ENCODE results near the gene ZNF77. TPM values are rescaled to one million over a fixed set of nuclear protein-coding genes. Genes with fewer than 3 reads are reported as not detected.
"Not testable (repeated sequence)": the region's sequence is repeated elsewhere in the genome, so short reads cannot be mapped to it uniquely, and the experiment has no call there.

The ZNF77 gene
- total RNA-seq, 1 experiment from 2014 or later, result 12.0 TPM

DNA sequence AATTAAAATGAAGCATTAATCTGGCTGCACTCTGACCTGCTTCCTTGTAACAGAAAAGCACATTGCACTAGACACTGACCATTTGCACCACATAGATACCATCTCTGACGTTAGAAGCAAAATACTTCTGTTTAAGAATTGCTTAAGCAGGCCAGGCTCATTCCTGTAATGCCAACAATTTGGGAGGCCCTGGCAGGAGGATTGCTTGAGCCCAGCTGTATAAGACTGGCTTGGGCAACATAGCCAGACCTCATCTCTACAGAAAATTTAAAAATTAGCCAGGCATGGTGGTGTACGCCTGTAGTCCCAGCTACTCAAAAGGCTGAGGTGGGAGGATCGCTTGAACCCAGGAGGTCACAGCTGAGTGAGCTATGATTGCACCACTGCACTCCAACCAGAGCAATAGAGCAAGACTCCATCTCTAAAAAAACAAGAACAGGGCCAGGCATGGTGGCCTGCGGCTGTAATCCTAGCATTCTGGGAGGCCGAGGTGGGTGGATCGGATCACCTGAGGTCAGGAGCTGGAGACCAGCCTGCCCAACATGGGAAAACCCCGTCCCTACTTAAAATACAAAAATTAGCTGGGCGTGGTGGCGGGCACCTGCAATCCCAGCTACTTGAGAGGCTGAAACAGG lies 25.5 kb upstream of the ZNF77 start:
- DNase-seq (ENCODE audit: low read depth), result no peak

DNA sequence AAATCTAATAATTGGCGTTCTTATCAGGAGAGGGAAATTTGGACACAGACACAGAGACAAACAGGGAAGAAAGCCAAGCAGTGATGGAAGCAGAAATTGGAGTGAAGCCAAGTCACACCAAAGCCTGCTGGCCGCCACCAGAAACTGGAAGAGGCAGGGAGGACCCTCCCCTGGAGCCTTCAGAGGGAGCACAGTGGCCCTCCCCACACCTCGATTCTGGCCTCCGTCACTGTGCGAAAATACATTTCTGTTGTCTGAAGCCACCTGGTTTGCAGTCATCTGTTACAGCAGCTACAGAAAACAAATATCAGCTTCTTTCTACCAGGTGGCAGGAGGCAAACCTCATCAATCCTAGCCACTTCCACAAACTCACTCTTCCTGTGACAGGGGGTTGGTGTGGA lies 24.3 kb upstream of the ZNF77 start:
- no peak for DNase-seq (ENCODE audit: low read depth)

DNA sequence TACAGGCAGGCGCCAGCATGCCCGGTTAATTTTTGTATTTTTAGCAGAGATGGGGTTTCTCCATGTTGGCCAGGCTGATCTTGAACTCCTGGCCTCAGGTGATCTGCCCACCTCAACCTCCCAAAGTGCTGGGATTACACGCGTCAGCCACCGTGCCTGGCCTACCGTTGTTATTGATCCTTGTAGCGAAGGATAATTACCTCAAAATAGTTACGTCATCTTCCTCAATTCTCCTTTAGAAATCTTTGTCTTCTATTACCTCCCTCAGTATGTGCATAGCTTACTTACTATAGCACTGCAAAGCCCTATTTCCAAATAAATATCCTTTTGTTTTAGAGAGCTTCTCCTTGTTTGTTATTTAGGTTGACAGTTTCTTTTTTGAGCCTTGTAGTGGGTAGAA lies 23.2 kb upstream of the ZNF77 start:
- DNase-seq (ENCODE audit: low read depth), result no peak

DNA sequence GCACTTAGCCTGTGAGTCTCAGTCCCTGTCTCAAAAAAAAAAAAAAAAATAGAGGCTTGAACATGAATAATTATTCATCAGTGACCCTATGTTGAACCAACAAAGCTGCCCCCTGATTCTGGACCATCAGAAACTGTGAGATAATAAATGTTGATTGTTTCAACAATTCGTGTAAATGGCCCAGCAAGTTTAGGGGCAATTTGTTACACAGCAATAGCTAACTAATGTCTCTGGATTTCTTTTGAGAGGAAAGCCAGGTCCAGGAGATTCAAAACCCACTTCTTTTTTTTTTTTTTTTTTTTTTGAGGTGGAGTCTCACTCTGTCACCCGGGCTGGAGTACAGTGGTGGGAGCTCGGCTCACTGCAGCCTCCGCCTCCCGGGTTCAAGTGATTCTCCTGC lies 20.1 kb upstream of the ZNF77 start:
- no peak for DNase-seq (ENCODE audit: low read depth)

DNA sequence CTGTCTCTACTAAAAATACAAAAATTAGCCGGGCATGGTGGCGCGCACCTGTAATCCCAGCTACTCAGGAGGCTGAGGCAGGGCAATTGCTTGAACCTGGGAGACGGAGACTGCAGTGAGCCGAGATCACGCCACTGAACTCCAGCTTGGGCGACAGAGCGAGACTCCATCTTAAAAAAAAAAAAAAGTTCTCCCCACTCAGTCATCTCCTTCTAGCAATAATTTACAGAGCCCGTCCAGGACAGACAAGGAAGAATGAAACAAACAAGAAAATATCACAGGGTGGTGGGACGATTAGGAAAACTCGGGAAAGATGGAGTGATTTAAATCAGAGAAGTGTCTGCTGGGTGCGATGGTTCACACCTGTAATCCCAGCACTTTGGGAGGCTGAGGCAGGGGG lies 18.9 kb upstream of the ZNF77 start:
- DNase-seq (ENCODE audit: low read depth), result not testable (repeated sequence)

DNA sequence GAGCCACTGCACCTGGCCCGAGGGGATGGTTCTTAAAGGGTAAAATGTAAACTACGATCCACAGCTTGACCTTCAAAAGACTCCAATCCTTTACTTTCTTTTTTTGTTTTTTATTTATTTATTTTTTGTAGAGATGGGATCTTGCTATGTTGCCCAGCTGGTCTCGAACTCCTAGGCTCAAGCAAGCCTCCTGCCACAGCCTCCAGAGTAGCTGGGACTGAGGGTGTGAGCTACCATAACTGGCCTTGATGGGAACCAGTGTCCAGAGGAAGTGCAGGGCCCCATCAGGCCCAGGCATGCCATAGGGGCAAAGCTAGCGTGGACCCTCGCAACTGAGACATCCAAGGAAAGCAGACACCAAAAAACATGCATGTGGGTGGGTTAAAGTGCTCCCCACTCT lies 18.4 kb upstream of the ZNF77 start:
- no peak for DNase-seq (ENCODE audit: low read depth)

DNA sequence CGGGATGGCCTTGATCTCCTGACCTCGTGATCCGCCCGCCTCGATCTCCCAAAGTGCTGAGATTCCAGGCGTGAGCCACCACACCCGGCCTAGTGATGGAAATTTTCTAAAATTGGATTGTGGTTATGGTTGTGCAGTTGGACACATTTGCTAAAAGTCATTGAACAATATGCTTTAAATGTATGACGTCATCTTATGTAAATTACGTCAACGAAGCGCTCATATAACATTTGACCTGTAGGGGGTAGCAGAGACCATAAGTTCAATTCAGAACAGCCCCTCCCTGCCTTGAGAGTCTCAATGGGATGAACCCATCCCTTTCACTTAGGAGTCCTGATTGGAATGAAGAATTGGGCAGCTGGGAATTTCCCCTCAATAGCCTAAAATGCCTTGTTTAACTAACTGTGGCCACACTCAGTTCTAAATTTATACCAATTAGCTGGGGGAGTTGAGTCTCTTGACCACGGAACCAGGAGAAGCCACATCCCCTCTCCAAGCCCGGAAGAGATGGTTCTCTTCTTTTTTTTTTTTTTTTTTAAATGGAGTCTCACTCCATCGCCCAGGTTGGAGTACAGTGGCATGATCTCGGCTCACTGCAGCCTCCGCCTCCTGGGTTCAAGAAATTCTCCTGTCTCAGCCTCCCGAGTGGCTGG lies 17.4 kb upstream of the ZNF77 start:
- peak; percentile 65 for DNase-seq (ENCODE audit: low read depth)

DNA sequence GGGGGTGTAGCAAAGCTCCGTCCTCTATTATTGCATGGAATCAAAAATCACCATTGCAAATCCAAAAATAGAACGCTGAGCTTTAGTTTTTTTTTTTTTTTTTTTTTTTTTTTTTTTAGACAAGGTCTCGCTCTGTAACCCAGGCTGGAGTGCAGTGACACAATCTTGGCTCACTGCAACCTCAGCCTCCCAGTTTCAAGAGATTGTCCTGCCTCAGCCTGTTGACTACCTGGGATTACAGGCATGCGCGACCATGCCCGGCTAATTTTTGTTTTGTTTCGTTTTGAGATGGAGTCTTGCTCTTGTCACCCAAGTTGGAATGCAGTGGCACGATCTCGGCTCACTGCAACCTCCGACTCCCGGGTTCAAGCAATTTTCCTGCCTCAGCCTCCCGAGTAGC lies 15.3 kb upstream of the ZNF77 start:
- DNase-seq (ENCODE audit: low read depth), result no peak

DNA sequence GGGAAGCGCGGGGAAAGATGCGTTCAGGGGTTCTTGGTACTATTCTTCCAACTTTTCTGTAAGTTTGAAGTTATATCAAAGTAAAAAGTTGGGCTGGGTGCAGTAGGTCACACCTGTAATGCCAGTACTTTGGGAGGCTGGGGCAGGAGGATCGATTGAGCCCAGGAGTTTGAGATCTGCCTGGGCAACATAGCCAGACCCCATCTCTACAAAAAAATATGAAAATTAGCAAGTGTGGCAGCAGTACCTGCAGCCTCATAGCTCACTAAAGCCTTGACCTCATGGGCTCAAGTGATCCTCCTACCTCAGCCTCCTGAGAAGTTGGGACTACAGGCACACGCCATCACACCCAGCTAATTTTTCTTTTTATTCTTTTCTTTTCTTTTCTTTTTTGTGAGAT lies 12.4 kb upstream of the ZNF77 start:
- DNase-seq (ENCODE audit: low read depth), result no peak

DNA sequence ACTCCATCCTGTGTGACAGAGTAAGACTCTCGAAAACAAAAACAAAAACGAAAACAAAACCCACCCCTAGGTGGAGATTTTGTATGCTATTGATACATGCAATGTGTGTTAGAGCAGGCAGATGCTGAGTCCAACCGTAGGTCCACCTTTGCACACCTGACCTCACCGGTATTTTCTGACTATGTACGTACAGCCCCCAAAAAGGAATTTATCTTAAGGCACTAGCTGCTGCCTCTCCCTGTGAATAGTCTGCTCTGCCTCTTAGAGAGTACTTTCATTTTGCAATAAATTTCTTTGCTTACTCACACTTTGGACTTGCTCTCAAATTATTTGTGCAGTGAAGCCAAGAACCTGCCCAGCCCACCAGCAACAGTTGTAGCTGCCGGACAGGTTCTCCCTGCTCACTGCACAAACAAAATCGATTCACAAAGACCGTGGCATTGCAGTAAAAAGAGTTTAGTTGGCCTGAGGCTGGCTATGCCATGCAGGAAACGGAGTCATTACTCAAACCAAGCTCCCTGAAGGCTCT lies 8.2 kb upstream of the ZNF77 start:
- DNase-seq (ENCODE audit: low read depth), result no peak

DNA sequence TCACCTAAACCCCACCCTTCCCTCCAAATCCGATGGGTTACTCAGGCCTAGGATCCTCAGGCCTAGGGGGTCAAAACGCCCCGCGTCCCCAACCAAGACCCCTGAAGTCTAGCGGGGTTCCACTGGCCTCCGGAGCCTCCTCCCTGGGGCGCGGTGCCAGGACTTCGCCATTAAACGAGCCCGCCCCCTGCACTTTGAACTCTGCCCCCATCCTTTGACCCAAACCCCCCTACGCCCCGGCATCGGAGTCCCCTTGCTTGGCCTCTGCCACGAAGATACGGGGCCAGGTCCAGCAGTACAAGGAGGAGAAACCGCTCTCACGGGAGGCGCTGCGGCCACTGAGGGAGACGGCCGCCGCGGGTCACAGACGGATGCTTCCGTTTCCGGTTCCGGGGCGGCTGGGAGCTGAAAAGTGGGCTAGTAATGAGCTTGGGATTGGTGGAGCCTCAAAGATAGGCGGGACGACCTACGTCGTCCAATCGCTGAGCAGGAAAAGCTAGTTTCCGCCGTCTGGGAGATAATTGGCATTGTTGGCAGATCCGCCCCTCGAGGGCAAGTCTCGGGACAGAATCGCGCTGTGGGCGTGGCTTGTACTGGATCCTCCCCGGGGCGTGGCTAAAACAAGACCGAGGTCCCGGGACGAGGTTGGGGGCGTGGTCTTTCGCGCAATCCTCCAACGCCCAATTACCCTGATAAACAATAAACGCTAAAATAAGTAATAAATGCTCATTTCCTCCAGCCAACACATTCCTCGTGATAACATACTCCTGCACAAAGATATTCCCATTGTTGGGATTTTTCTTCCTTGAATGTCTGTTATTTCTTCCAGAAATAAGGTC lies 5.7 kb upstream of the ZNF77 start:
- peak; percentile 99 for DNase-seq (ENCODE audit: low read depth)

DNA sequence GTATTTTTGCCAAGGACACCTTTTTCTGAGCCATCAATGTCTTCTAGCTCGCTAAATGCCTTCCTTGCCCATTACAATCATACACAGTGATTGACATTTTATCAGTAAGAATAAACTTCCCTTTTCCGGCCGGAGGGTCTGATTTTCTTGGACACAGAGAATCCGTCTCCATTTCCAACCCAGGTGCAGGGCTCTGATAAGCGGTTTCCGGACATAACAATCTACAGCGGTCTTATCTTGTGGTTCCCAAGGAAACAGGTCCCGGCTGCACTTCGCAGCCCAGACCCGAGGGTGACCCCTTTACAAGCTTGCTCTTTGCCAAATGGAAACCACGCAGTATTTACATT lies 5.1 kb upstream of the ZNF77 start:
- peak; percentile 17 for DNase-seq (ENCODE audit: low read depth)

DNA sequence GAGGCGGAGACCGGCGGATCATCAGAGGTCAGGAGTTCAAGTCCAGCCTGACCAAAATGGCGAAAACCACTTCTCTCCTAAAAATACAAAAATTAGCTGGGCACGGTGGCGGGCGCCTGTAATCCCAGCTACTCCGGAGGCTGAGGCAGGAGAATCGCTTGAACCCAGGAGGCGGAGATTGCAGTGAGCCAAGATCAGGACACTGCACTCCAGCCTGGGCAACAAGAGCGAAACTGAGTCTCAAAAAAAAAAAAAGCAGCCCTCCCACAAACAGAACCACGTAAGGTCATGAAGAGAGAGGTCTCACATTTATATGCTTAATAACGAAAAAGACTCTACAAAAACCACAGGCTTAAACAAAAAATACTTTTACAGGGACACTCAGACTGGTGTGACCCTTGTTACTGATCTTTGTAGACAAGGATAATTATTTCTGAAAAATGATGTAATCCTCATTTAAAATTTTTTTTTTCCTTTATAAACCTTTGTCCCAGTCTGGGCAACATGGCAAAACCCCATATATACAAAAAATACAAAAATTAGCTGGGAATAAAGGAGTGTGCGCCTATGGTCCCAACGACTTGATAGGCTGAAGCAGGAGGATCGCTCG lies 909 bp upstream of the ZNF77 start:
- no peak for DNase-seq (ENCODE audit: low read depth)

DNA sequence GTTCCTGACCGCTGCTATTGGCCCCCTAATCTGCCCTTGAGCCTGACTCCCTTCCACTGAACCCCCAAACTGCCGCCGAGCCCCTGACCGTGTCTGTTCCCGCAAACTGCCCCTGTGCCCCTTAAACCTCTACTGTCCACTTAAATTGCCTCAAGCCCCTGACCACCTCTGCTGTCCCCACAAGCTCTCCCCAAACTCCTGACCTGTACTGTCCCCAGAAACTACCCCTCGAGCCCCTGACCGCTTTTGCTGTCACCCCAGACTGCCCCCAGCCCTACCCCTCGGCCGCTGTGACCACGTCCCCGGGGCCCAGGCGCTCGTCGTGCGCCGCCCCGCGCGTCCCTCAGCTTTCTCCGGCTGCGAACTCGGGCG lies 382 bp downstream of the ZNF77 start:
- no peak for DNase-seq (ENCODE audit: low read depth)

DNA sequence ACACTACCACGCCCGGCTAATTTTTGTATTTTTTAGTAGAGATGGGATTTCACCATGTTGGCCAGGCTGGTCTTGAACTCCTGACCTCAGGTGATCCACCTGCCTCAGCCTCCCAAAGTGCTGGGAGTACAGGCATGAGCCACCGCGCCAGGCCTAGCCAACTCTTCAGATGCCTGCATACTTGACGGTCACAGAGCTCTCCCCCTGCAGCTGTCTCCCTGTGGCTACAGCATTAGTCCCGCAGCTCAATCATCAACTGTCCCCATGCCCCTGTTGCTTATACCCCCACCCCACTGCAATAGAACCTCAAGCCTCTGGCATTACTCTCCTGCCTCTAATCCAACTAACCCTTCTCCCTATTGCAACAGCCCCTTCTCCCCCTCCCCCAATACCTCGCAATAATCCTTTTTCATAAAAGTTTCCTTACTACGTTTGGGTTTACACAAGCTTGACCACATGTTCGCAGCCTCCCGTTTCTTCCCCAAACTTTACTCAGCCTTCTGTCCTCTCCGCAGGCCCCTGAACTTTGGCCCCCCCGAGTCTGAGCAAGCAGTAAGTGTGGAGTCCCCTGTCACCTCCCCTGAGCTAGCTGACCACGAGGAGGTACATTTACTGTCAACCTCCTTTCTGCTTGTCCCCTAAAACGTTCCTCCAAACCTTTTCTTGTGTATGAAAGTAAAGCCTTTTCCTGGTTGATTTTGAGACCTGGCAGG lies 1.7 kb downstream of the ZNF77 start:
- no peak for DNase-seq (ENCODE audit: low read depth)

DNA sequence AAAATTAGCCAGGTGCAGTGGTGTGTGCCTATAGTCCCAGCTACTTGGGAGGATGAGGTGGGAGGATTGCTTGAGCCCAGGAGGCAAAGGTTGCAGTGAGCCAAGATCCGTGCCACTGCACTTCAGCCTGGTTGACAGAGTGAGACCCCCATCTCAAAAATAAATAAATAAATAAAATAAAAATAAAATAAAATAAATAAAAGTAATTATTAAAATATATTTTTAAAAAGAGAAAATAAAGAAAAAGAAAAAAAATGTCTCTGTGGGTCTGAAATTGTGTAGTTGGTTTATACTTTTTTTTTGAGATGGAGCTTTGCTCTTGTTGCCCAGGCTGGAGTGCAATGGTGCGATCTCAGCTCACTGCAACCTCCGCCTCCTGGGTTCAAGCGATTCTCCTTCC lies 8.9 kb downstream of the ZNF77 start:
- DNase-seq (ENCODE audit: low read depth), result not testable (repeated sequence)

DNA sequence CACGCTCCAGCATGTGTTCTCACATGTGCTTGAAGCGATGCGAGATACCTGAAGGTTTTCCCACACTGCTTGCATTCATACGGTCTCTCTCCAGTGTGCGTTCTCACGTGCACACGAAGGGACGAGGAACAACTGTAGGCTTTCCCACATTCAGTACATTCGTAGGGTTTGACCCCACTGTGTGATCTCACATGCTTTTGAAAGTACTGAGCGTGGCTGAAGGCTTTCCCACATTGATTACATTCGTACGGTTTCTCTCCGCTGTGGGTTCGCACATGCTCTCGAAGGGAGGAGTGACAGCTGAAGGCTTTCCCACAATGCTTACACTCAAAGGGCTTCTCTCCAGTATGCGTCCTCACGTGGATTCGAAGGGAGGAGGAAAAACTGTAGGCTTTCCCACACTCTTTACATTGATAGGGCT lies 11.3 kb downstream of the ZNF77 start:
- no peak for DNase-seq (ENCODE audit: low read depth)

DNA sequence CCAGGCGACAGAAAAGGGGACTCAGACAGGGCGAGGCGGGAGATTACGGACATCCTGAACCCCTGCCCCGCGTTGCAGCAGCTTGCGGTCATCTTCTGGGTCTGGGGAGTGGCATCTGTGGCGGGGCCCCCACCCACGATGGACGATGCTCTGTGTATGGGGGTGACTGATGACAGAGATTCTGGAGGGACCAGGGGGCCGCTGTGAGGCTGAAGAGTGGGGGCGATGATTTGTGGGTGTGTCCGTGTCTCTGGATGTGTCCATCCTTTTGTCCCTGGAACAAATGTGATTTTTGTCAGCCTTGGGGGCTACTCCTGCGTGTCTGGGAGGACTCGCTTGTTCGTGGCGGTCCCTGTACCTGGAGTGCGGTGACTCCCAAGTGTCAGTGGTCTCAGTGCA lies 17.7 kb downstream of the ZNF77 start:
- no peak for DNase-seq (ENCODE audit: low read depth)

DNA sequence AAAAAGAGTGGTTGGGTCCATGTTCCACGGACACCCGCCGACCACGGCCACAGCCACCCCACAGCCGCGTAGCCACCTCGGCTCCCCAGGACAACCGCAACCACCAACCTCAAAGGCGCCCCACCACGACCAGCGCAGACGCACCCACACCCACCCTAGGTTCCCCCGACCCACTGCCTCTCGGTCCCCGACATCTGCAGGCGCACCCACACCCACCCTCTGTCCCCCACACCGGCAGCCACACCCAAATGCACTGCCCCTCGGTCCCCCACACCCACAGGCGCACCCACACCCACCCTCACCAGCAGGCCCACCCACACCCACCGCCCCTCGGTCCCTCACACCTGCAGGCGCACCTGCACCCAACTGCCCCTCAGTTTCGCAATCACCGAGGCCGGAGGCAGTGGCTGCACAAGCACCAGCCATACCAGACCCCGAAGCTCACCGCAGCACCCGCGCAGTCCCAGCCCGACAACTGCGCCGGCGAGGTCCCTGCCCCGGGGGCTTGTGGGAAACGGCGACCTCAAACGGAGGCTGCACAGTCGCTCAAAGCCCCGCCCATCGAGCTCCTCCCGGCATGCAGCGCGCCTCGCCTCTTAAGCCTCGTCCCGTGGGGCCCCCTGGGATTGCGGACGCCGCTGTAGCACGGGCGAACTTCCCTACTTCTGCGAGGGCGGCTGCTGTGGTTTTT lies 18.3 kb downstream of the ZNF77 start:
- no peak for DNase-seq (ENCODE audit: low read depth)

DNA sequence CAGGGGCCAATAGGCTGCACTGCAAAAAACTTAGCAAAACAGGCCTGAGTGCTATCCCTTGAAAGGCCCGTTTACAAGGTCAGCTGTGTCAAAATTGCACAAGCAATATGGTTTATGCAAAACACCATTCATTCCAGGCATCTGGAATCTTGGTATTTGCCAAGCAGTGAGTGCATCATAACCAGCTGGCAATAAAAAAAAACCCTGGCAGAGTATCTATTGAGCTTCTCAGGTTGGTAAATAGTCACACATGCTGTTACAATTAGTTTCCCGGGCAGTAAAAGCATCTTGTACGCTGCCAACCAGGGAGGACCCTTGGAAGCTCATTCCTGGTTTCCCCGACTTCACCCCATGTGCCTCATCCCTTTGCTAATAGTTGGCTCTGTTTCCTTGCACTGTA lies 21.3 kb downstream of the ZNF77 start:
- peak; percentile 68 for DNase-seq (ENCODE audit: low read depth)

DNA sequence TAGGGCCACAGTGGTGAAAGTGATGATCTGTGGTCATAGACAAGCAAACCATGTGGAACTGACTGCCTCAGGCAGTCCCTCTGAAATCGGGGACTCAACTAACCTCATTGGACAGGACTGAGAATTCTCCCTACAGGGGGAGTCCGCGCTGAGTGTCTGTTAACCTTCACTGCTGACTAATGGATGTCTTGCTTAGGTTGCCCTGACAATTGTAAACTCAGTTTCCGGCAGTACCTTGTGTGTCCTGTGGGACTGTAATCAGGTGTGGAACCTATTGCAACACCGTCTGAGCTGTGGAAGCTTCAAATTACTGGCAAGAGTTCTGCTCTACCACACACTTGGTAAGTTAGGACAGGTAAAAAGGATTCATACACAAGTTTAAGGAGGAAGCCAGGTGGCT lies 21.8 kb downstream of the ZNF77 start:
- DNase-seq (ENCODE audit: low read depth), result peak; percentile 29

All from RPMI7951 (cell line).